ENCODE data around the gene TBC1D21.

DNA sequence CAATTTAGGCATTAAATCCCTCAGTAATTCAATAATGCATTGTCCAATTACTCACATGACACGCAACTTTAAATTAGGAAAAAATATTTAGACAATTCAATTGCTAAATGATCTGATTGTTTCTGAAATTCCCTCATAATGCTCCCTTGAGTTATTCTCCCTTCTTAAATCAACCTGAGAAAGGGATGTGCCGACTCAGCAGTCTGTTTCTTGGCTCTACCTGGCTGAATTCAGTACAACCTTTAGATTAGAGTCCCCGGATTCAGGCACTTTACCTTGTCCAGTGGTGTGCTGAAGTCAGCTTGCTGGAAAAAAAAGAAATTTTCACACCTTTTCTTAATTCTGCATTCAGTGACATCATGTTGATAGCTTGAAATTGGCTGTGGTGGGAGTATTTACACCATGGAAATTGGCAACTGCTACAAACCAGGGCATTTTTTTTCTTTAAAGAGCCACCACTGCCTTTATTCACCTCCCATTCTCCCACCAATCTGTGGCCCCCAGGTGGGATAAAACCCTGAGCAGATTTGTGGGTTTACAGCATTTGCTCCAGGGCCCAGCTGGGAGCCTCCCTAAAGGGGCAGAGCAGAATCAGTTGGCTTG lies 32.0 kb downstream of the TBC1D21 start:
- TF ChIP-seq, protein P1, sequence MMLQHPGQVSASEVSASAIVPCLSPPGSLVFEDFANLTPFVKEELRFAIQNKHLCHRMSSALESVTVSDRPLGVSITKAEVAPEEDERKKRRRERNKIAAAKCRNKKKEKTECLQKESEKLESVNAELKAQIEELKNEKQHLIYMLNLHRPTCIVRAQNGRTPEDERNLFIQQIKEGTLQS (IDR thresholded peaks at IDR 0.05): no peak
- TF ChIP-seq, protein P1 (CRISPR knock-in tag; conservative IDR thresholded peaks at IDR 0.05): no peak
- TF ChIP-seq ZNF780A (CRISPR knock-in tag; IDR thresholded peaks at IDR 0.05): no peak
- TF ChIP-seq ZNF311 (CRISPR knock-in tag; IDR thresholded peaks at IDR 0.05): no peak
- TF ChIP-seq LARP7 (IDR thresholded peaks at IDR 0.05): no peak
- TF ChIP-seq, protein P2, sequence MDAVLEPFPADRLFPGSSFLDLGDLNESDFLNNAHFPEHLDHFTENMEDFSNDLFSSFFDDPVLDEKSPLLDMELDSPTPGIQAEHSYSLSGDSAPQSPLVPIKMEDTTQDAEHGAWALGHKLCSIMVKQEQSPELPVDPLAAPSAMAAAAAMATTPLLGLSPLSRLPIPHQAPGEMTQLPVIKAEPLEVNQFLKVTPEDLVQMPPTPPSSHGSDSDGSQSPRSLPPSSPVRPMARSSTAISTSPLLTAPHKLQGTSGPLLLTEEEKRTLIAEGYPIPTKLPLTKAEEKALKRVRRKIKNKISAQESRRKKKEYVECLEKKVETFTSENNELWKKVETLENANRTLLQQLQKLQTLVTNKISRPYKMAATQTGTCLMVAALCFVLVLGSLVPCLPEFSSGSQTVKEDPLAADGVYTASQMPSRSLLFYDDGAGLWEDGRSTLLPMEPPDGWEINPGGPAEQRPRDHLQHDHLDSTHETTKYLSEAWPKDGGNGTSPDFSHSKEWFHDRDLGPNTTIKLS (IDR thresholded peaks at IDR 0.05; ENCODE audit: borderline replicate concordance, low read depth): no peak
- TF ChIP-seq STAT5B (CRISPR knock-in tag; IDR thresholded peaks at IDR 0.05): no peak
- TF ChIP-seq ELF1 (tag; IDR thresholded peaks at IDR 0.05): no peak
- TF ChIP-seq, protein P3, sequence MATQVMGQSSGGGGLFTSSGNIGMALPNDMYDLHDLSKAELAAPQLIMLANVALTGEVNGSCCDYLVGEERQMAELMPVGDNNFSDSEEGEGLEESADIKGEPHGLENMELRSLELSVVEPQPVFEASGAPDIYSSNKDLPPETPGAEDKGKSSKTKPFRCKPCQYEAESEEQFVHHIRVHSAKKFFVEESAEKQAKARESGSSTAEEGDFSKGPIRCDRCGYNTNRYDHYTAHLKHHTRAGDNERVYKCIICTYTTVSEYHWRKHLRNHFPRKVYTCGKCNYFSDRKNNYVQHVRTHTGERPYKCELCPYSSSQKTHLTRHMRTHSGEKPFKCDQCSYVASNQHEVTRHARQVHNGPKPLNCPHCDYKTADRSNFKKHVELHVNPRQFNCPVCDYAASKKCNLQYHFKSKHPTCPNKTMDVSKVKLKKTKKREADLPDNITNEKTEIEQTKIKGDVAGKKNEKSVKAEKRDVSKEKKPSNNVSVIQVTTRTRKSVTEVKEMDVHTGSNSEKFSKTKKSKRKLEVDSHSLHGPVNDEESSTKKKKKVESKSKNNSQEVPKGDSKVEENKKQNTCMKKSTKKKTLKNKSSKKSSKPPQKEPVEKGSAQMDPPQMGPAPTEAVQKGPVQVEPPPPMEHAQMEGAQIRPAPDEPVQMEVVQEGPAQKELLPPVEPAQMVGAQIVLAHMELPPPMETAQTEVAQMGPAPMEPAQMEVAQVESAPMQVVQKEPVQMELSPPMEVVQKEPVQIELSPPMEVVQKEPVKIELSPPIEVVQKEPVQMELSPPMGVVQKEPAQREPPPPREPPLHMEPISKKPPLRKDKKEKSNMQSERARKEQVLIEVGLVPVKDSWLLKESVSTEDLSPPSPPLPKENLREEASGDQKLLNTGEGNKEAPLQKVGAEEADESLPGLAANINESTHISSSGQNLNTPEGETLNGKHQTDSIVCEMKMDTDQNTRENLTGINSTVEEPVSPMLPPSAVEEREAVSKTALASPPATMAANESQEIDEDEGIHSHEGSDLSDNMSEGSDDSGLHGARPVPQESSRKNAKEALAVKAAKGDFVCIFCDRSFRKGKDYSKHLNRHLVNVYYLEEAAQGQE (IDR thresholded peaks at IDR 0.05; ENCODE audit: borderline replicate concordance): no peak
- TF ChIP-seq, protein P3 (CRISPR knock-in tag; IDR thresholded peaks at IDR 0.05; ENCODE audit: low read depth): no peak

Measured in K562 (cell line).